Neural cell (in vitro differentiated cells): ENCODE results near the gene MMP7. TPM values are rescaled to one million over a fixed set of nuclear protein-coding genes. Genes with fewer than 3 reads are reported as not detected.

ENCODE experiments used
- H2AFZ ChIP-seq: fragments of 200-600, 300-800 bp; sonication (generic), shearing (Covaris generic); 2 replicates; pipeline ENCODE4 v1.6.0; 2014; ENCODE audit warnings: low read depth, mild to moderate bottlenecking, antibody characterized with exemption, low read length, moderate library complexity
- H3F3A ChIP-seq: fragments of 200-600 bp; shearing (Covaris generic); 2 replicates; pipeline ENCODE4 v1.6.1; 2016; ENCODE audit warnings: mild to moderate bottlenecking, moderate library complexity, mixed read lengths, antibody characterized with exemption, low read length; ENCODE audit not compliant: insufficient read depth, poor library complexity, severe bottlenecking
- H3K27ac ChIP-seq: fragments of 200-600, 300-800 bp; sonication (generic), shearing (Covaris generic); 2 replicates; pipeline ENCODE4 v1.5.1; 2014; ENCODE audit warnings: mild to moderate bottlenecking, low read length, moderate library complexity
- H3K27me3 ChIP-seq: fragments of 300-800, 200-600 bp; sonication (generic), shearing (Covaris generic); 2 replicates; pipeline ENCODE4 v1.6.0; 2014; ENCODE audit warnings: mild to moderate bottlenecking, low read depth, low read length, moderate library complexity; ENCODE audit not compliant: insufficient read depth
- H3K36me3 ChIP-seq: fragments of 300-800, 200-600 bp; sonication (generic), shearing (Covaris generic); 2 replicates; pipeline ENCODE4 v1.5.1; 2014; ENCODE audit warnings: mild to moderate bottlenecking, antibody characterized with exemption, low read length, moderate library complexity; ENCODE audit not compliant: insufficient read depth
- H3K4me2 ChIP-seq: fragments of 300-800, 200-600 bp; sonication (generic), shearing (Covaris generic); 2 replicates; pipeline ENCODE4 v1.6.0; 2014; ENCODE audit warnings: mild to moderate bottlenecking, low read length
- H3K4me3 ChIP-seq: fragments of 300-800, 200-600 bp; sonication (generic), shearing (Covaris generic); 2 replicates; pipeline ENCODE4 v1.5.1; 2014; ENCODE audit warnings: mild to moderate bottlenecking, low read length, moderate library complexity
- H3K79me2 ChIP-seq: fragments of 200-600 bp; shearing (Covaris generic); replicated peaks from 2 replicates; pipeline ENCODE4 v1.6.0; 2014; ENCODE audit warnings: mild to moderate bottlenecking, low read length, moderate library complexity; ENCODE audit not compliant: insufficient read depth
- H3K9ac ChIP-seq: fragments of 300-800, 200-600 bp; sonication (generic), shearing (Covaris generic); 2 replicates; pipeline ENCODE4 v1.6.1; 2016; ENCODE audit warnings: mild to moderate bottlenecking, low read length, mixed read lengths
- H3K9me2 ChIP-seq: fragments of 200-600 bp; shearing (Covaris generic); 2 replicates; pipeline ENCODE4 v1.6.1; 2016; ENCODE audit warnings: mild to moderate bottlenecking, low read length, mixed read lengths; ENCODE audit not compliant: insufficient read depth
- H3K9me3 ChIP-seq: fragments of 200-600, 300-800 bp; sonication (generic), shearing (Covaris generic); 2 replicates; pipeline ENCODE4 v1.6.1; 2016; ENCODE audit warnings: mild to moderate bottlenecking, mixed run types, low read length, moderate library complexity, mixed read lengths
- H4K20me1 ChIP-seq: fragments of 200-600 bp; shearing (Covaris generic); 2 replicates; pipeline ENCODE4 v1.6.1; 2016; ENCODE audit warnings: mild to moderate bottlenecking, mixed run types; ENCODE audit not compliant: insufficient read depth
- CTCF ChIP-seq: fragments of 450-650 bp; IDR thresholded peaks from 2 replicates; pipeline ENCODE4 v1.5.1; 2014; ENCODE audit warnings: antibody characterized with exemption, mild to moderate bottlenecking, moderate library complexity; ENCODE audit not compliant: poor library complexity, severe bottlenecking
- EP300 ChIP-seq: fragments of 450-650 bp; conservative IDR thresholded peaks from 2 replicates; pipeline ENCODE4 v1.6.1; 2014; ENCODE audit warnings: antibody characterized with exemption, mild to moderate bottlenecking, moderate library complexity; ENCODE audit not compliant: poor library complexity, severe bottlenecking
- EZH2 ChIP-seq: fragments of 200-600, 300-800 bp; shearing (Covaris generic), sonication (generic); IDR thresholded peaks from 2 replicates; pipeline ENCODE4 v1.6.1; 2014; ENCODE audit warnings: antibody characterized with exemption, low read length, borderline replicate concordance, mild to moderate bottlenecking; ENCODE audit not compliant: insufficient read depth, poor library complexity, severe bottlenecking
- MXI1 ChIP-seq: fragments of 450-650 bp; conservative IDR thresholded peaks from 2 replicates; pipeline ENCODE4 v1.6.1; 2014; ENCODE audit warnings: antibody characterized with exemption, mild to moderate bottlenecking; ENCODE audit not compliant: poor library complexity, severe bottlenecking
- POLR2AphosphoS5 ChIP-seq: IDR thresholded peaks from 2 replicates; pipeline ENCODE4 v1.6.1; 2012
- RAD21 ChIP-seq: fragments of 450-650 bp; conservative IDR thresholded peaks from 2 replicates; pipeline ENCODE4 v1.6.1; 2014; ENCODE audit warnings: antibody characterized with exemption, mild to moderate bottlenecking, moderate library complexity
- SMC3 ChIP-seq: fragments of 450-650 bp; conservative IDR thresholded peaks from 2 replicates; pipeline ENCODE4 v1.6.1; 2014; ENCODE audit warnings: antibody characterized with exemption, mild to moderate bottlenecking, moderate library complexity; ENCODE audit not compliant: poor library complexity
- TAF1 ChIP-seq: IDR thresholded peaks from 2 replicates; pipeline ENCODE4 v1.6.1; 2012; ENCODE audit warnings: low read depth
- polyA plus RNA-seq: library from polyadenylated mRNA; depleted of rRNA; stranded (reverse); fragments of >200 nt; gene quantifications from 2 replicates; pipeline ENCODE4 v1.2.3, GENCODE V29; 2014
- TF ChIP-seq, protein P1 (sequence below): IDR thresholded peaks from 2 replicates; pipeline ENCODE4 v1.6.1; 2012; ENCODE audit warnings: borderline replicate concordance

MMP7 gene
- polyA plus RNA-seq, 1 donor from 2014 or later: not detected

GRCh38 chr11:102552447-102553194 is 22.1 kb upstream of the MMP7 start:
- H3K4me3 ChIP-seq: no peak overlapping the region
- no peak overlapping the region for H3K27ac ChIP-seq
- no peak overlapping the region for H3K4me2 ChIP-seq
- no peaks in the 10 kb centered on the region for H3K79me2 ChIP-seq
- no peaks in the 10 kb centered on the region for H3K27me3 ChIP-seq
- TF ChIP-seq MXI1 (no peak), EZH2 (no peak), CTCF (no peak), SMC3 (no peak), TAF1 (no peak), RAD21 (no peak), POLR2AphosphoS5 (no peak), EP300 (no peak)
- TF ChIP-seq, protein P1, sequence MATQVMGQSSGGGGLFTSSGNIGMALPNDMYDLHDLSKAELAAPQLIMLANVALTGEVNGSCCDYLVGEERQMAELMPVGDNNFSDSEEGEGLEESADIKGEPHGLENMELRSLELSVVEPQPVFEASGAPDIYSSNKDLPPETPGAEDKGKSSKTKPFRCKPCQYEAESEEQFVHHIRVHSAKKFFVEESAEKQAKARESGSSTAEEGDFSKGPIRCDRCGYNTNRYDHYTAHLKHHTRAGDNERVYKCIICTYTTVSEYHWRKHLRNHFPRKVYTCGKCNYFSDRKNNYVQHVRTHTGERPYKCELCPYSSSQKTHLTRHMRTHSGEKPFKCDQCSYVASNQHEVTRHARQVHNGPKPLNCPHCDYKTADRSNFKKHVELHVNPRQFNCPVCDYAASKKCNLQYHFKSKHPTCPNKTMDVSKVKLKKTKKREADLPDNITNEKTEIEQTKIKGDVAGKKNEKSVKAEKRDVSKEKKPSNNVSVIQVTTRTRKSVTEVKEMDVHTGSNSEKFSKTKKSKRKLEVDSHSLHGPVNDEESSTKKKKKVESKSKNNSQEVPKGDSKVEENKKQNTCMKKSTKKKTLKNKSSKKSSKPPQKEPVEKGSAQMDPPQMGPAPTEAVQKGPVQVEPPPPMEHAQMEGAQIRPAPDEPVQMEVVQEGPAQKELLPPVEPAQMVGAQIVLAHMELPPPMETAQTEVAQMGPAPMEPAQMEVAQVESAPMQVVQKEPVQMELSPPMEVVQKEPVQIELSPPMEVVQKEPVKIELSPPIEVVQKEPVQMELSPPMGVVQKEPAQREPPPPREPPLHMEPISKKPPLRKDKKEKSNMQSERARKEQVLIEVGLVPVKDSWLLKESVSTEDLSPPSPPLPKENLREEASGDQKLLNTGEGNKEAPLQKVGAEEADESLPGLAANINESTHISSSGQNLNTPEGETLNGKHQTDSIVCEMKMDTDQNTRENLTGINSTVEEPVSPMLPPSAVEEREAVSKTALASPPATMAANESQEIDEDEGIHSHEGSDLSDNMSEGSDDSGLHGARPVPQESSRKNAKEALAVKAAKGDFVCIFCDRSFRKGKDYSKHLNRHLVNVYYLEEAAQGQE: no peak
- no peaks in the 10 kb centered on the region for H3K36me3 ChIP-seq
- no peaks in the 10 kb centered on the region for H3K9me2 ChIP-seq
- no peak overlapping the region for H2AFZ ChIP-seq
- H3F3A ChIP-seq: no peaks in the 10 kb centered on the region
- H3K9ac ChIP-seq: no peak overlapping the region
- H3K9me3 ChIP-seq: no peaks in the 10 kb centered on the region
- H4K20me1 ChIP-seq: no peaks in the 10 kb centered on the region

GRCh38 chr11:102552020-102552419 is 21.5 kb upstream of the MMP7 start:
- no peak overlapping the region for H3K4me2 ChIP-seq
- H3K79me2 ChIP-seq: no peaks in the 10 kb centered on the region
- H3K27me3 ChIP-seq: no peaks in the 10 kb centered on the region
- no peak overlapping the region for H3K9ac ChIP-seq
- no peaks in the 10 kb centered on the region for H3F3A ChIP-seq
- H3K9me2 ChIP-seq: no peaks in the 10 kb centered on the region
- no peaks in the 10 kb centered on the region for H3K9me3 ChIP-seq
- no peak overlapping the region for H3K27ac ChIP-seq
- no peaks in the 10 kb centered on the region for H3K36me3 ChIP-seq
- no peak overlapping the region for H2AFZ ChIP-seq
- no peaks in the 10 kb centered on the region for H4K20me1 ChIP-seq
- TF ChIP-seq MXI1: no peak
- no peak for TF ChIP-seq POLR2AphosphoS5
- no peak for TF ChIP-seq CTCF
- TF ChIP-seq TAF1: no peak
- TF ChIP-seq EZH2: no peak
- no peak for TF ChIP-seq EP300
- TF ChIP-seq, protein P1: no peak
- no peak for TF ChIP-seq RAD21
- no peak for TF ChIP-seq SMC3
- no peak overlapping the region for H3K4me3 ChIP-seq
